Measurements from ENCODE around the gene MSRB1.

Gene MSRB1

GRCh38 chr16:1942810-1943726, at the start of gene MSRB1:
Gene MSRB1 (minus strand): TSS chr16:1943199. CDS start chr16:1943156, 43 bp downstream.
- peak; percentile 99 for DNase-seq

GRCh38 chr16:1991948-1992703, 49.1 kb upstream of the MSRB1 start:
- peak; percentile 97 to 99 for DNase-seq

- DNase-seq: no peak
Measured at GRCh38 chr16:1991588-1991947, 48.6 kb upstream of the MSRB1 start.

GRCh38 chr16:1991135-1991551, 48.1 kb upstream of the MSRB1 start:
- DNase-seq: peak; percentile 72 to 77

GRCh38 chr16:1990351-1991134, 47.5 kb upstream of the MSRB1 start:
- DNase-seq: peak; percentile 50 to 65

GRCh38 chr16:1990101-1990350, 47.0 kb upstream of the MSRB1 start:
- no peak for DNase-seq

- no peak for DNase-seq
Measured at GRCh38 chr16:1989209-1990100, 46.5 kb upstream of the MSRB1 start, which contains the start of gene SYNGR3. Gene SYNGR3 (plus strand): TSS chr16:1989970. CDS start chr16:1990103, 133 bp downstream.

GRCh38 chr16:1987198-1987597, 44.2 kb upstream of the MSRB1 start:
- DNase-seq: no peak

GRCh38 chr16:1985466-1986150, 42.6 kb upstream of the MSRB1 start:
- no peak for DNase-seq

GRCh38 chr16:1984347-1985225, 41.6 kb upstream of the MSRB1 start:
- DNase-seq: no peak

- peak; percentile 82 to 83 for DNase-seq
Measured at GRCh38 chr16:1983544-1984346, 40.7 kb upstream of the MSRB1 start, which contains the start of gene GFER. Gene GFER (plus strand): TSS chr16:1984193. CDS start chr16:1984219, 26 bp downstream.

- no peak for DNase-seq
Measured at GRCh38 chr16:1982991-1983543, 40.1 kb upstream of the MSRB1 start.

- DNase-seq: no peak
Measured at GRCh38 chr16:1982013-1982433, 39.0 kb upstream of the MSRB1 start.

- DNase-seq: no peak
Measured at GRCh38 chr16:1981398-1981836, 38.4 kb upstream of the MSRB1 start, which contains the start of gene NOXO1. Gene NOXO1 (minus strand): TSS chr16:1981469. CDS start chr16:1981179, 290 bp downstream.

GRCh38 chr16:1980770-1981087, 37.7 kb upstream of the MSRB1 start:
- no peak for DNase-seq

GRCh38 chr16:1980030-1980769, 37.2 kb upstream of the MSRB1 start:
- DNase-seq: no peak

- DNase-seq: peak in 1 of 2 donors; percentile 52
Measured at GRCh38 chr16:1979271-1980029, 36.5 kb upstream of the MSRB1 start.

Data from CD4-positive, alpha-beta T cell treated with Interferon alpha-2 for 1 hour (primary cell).